MM.1S (cell line): Measurements from ENCODE around the gene HDAC10.

Source experiments
- EZH2 ChIP-seq: fragments of 300-600 bp; sonication (generic); optimal IDR thresholded peaks from 2 replicates; pipeline ENCODE3; 2017; ENCODE audit warnings: low read depth, mild to moderate bottlenecking, antibody characterized with exemption, low read length, mixed read lengths
- EZH2phosphoT487 ChIP-seq: fragments of 300-600 bp; sonication (generic); IDR thresholded peaks from 2 replicates; pipeline ENCODE4 v1.6.1; 2018; ENCODE audit warnings: antibody characterized with exemption, low read length
- TF ChIP-seq, protein P1 (sequence below): fragments of 300-600 bp; sonication (generic); IDR thresholded peaks from 2 replicates; pipeline ENCODE4 v1.5.1; 2016; ENCODE audit warnings: antibody characterized with exemption, low read length, mixed read lengths

DNA sequence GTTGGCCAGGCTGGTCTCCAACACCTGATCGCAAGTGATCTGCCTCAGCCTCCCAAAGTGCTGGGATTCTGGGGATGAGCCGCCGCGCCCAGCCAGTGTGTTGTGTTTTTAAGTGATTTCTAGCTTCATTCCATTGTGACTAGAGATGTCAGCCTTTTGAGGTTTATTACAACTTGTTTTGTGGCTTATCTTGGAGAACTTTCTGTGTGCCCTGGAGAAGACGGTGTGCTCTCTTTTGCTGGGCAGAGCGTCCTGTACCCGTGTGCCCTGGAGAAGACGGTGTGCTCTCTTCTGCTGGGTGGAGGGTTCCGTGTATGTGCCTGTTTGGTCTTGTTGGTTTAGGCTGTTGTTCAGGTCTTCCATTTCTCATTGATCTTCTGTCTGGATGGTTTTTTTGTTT, 37.8 kb downstream of the HDAC10 start:
- TF ChIP-seq, protein P1, sequence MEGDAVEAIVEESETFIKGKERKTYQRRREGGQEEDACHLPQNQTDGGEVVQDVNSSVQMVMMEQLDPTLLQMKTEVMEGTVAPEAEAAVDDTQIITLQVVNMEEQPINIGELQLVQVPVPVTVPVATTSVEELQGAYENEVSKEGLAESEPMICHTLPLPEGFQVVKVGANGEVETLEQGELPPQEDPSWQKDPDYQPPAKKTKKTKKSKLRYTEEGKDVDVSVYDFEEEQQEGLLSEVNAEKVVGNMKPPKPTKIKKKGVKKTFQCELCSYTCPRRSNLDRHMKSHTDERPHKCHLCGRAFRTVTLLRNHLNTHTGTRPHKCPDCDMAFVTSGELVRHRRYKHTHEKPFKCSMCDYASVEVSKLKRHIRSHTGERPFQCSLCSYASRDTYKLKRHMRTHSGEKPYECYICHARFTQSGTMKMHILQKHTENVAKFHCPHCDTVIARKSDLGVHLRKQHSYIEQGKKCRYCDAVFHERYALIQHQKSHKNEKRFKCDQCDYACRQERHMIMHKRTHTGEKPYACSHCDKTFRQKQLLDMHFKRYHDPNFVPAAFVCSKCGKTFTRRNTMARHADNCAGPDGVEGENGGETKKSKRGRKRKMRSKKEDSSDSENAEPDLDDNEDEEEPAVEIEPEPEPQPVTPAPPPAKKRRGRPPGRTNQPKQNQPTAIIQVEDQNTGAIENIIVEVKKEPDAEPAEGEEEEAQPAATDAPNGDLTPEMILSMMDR: no peak
- TF ChIP-seq EZH2phosphoT487 (no peak), EZH2 (no peak)
